ENCODE measurements around the gene ARSK.
A peak's percentile ranks its signal among the peaks of the same experiment; 100 is the strongest.

ARSK gene

GRCh38 chr5:95554647-95555548 lies at the start of gene ARSK, which contains the start of gene SKIC3:
ARSK (plus strand) TSS chr5:95555101; CDS start chr5:95555279, 178 bp downstream.
SKIC3 (minus strand) TSS chr5:95554977; CDS start chr5:95547150, 7,827 bp downstream.
- DNase-seq (ENCODE audit: low read depth in 2 of 2) = peak; percentile 73 to 79

- no peak for DNase-seq (ENCODE audit: low read depth in 2 of 2)
These were observed 46.4 kb upstream of the ARSK start for GRCh38 chr5:95508550-95508949.

- no peak for DNase-seq (ENCODE audit: low read depth in 2 of 2)
These were observed 43.3 kb upstream of the ARSK start for GRCh38 chr5:95511606-95512005.

GRCh38 chr5:95518417-95518816 lies 36.5 kb upstream of the ARSK start:
- no peak for DNase-seq (ENCODE audit: low read depth in 2 of 2)

GRCh38 chr5:95519151-95519550 lies 35.8 kb upstream of the ARSK start:
- no peak for DNase-seq (ENCODE audit: low read depth in 2 of 2)

- no peak for DNase-seq (ENCODE audit: low read depth in 2 of 2)
These were observed 35.2 kb upstream of the ARSK start for GRCh38 chr5:95519681-95520080.

GRCh38 chr5:95520206-95520605 lies 34.7 kb upstream of the ARSK start:
- DNase-seq (ENCODE audit: low read depth in 2 of 2) = no peak

- DNase-seq (ENCODE audit: low read depth in 2 of 2) = no peak
These were observed 30.5 kb upstream of the ARSK start for GRCh38 chr5:95524423-95524822.

- no peak for DNase-seq (ENCODE audit: low read depth in 2 of 2)
These were observed 28.0 kb upstream of the ARSK start for GRCh38 chr5:95526871-95527270.

GRCh38 chr5:95528565-95528964 lies 26.3 kb upstream of the ARSK start:
- DNase-seq (ENCODE audit: low read depth in 2 of 2) = no peak

- no peak for DNase-seq (ENCODE audit: low read depth in 2 of 2)
These were observed 24.5 kb upstream of the ARSK start for GRCh38 chr5:95530416-95530815.

GRCh38 chr5:95531491-95531890 lies 23.4 kb upstream of the ARSK start:
- DNase-seq (ENCODE audit: low read depth in 2 of 2) = no peak

GRCh38 chr5:95532415-95532814 lies 22.5 kb upstream of the ARSK start:
- no peak for DNase-seq (ENCODE audit: low read depth in 2 of 2)

GRCh38 chr5:95533106-95533505 lies 21.8 kb upstream of the ARSK start:
- DNase-seq (ENCODE audit: low read depth in 2 of 2) = no peak

GRCh38 chr5:95533761-95534160 lies 21.1 kb upstream of the ARSK start:
- DNase-seq (ENCODE audit: low read depth in 2 of 2) = no peak

GRCh38 chr5:95537501-95537900 lies 17.4 kb upstream of the ARSK start:
- no peak for DNase-seq (ENCODE audit: low read depth in 2 of 2)

GRCh38 chr5:95543017-95543705 lies 11.7 kb upstream of the ARSK start:
- no peak for DNase-seq (ENCODE audit: low read depth in 2 of 2)

GRCh38 chr5:95549030-95549429 lies 5.9 kb upstream of the ARSK start:
- DNase-seq (ENCODE audit: low read depth in 2 of 2) = no peak

- no peak for DNase-seq (ENCODE audit: low read depth in 2 of 2)
These were observed 612 bp upstream of the ARSK start for GRCh38 chr5:95554331-95554646.

GRCh38 chr5:95555553-95555952 lies 652 bp downstream of the ARSK start:
- no peak for DNase-seq (ENCODE audit: low read depth in 2 of 2)

GRCh38 chr5:95557841-95558240 lies 2.9 kb downstream of the ARSK start:
- DNase-seq (ENCODE audit: low read depth in 2 of 2) = no peak

GRCh38 chr5:95562282-95562681 lies 7.4 kb downstream of the ARSK start:
- no peak for DNase-seq (ENCODE audit: low read depth in 2 of 2)

- DNase-seq (ENCODE audit: low read depth in 2 of 2) = no peak
These were observed 8.5 kb downstream of the ARSK start for GRCh38 chr5:95563367-95563766.

All from stimulated activated CD8-positive, alpha-beta memory T cell treated with anti-CD3 and anti-CD28 coated beads, Interleukin-2, amount 100 ng/mL, for 48 hours (primary cell).